ENCODE measurements around the gene LGALS9. TPM values are rescaled to one million over a fixed set of nuclear protein-coding genes. Genes with fewer than 3 reads are reported as not detected.

Gene LGALS9
- total and polyA plus RNA-seq, 9 donors, result 9.0 to 62.8 (median 23.3) TPM

- 63% methylated on average over 11 of the region's 11 CpGs for WGBS, 3 donors
- Histone ChIP-seq H3K27ac (no peak overlapping the region), H3K9me3 (no peaks in the 10 kb centered on the region), H3K4me1 (ENCODE audit: insufficient read depth) (peaks cover 4% of the 10 kb centered on the region), H3K27me3 (no peaks in the 10 kb centered on the region), H3K36me3 (no peaks in the 10 kb centered on the region), H3K4me3 (no peak overlapping the region)
- peak; percentile 78 to 92 (median 88) for DNase-seq
- intact Hi-C loops (cut with DNase I), result loop anchor here (1.0 to 10.0 kb wide), 8 partner anchors 51 to 365 kb away; partner anchors contain the start of gene KSR1 (in 3 of the 4)
- TF ChIP-seq, protein P1, sequence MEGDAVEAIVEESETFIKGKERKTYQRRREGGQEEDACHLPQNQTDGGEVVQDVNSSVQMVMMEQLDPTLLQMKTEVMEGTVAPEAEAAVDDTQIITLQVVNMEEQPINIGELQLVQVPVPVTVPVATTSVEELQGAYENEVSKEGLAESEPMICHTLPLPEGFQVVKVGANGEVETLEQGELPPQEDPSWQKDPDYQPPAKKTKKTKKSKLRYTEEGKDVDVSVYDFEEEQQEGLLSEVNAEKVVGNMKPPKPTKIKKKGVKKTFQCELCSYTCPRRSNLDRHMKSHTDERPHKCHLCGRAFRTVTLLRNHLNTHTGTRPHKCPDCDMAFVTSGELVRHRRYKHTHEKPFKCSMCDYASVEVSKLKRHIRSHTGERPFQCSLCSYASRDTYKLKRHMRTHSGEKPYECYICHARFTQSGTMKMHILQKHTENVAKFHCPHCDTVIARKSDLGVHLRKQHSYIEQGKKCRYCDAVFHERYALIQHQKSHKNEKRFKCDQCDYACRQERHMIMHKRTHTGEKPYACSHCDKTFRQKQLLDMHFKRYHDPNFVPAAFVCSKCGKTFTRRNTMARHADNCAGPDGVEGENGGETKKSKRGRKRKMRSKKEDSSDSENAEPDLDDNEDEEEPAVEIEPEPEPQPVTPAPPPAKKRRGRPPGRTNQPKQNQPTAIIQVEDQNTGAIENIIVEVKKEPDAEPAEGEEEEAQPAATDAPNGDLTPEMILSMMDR (IDR thresholded peaks at IDR 0.05), result peak; percentile 80 to 95 (median 92)
- TF ChIP-seq EP300 (IDR thresholded peaks at IDR 0.05), result no peak
Observed at GRCh38 chr17:27601069-27601974, 29.7 kb upstream of the LGALS9 start.

DNA sequence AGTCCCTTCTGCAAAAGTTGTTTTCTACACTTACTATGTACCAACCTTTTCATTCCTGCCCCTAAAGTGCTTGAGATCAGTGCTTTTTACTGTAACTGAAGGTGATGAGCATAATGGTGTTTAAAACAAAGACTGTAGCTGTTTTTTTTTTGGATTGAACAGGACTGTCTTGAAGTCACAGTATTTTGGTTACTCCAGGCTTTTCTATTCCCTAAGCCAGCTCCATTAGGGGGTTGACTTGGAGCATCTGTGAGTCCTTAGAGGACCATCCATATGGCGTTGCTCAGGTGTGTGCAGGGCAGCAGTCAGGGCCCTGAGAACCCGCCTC is 29.0 kb upstream of the LGALS9 start:
- DNase-seq, result no peak
- no peaks in the 10 kb centered on the region for H3K36me3 ChIP-seq
- no peaks in the 10 kb centered on the region for H3K9me3 ChIP-seq
- H3K27ac ChIP-seq, result no peak overlapping the region
- intact Hi-C loops (cut with DNase I), result loop anchor here (1.0 to 10.0 kb wide), 9 partner anchors 49 to 365 kb away; partner anchors contain the start of gene KSR1 (in 3 of the 4)
- no peak overlapping the region for H3K4me3 ChIP-seq
- peaks cover 4% of the 10 kb centered on the region for H3K4me1 ChIP-seq (ENCODE audit: insufficient read depth)
- no peaks in the 10 kb centered on the region for H3K27me3 ChIP-seq
- TF ChIP-seq EP300 (IDR thresholded peaks at IDR 0.05), result no peak
- no peak for TF ChIP-seq POLR2A (IDR thresholded peaks at IDR 0.05)
- TF ChIP-seq, protein P1 (IDR thresholded peaks at IDR 0.05), result no peak
- WGBS, 3 donors, result 66 to 86% (median 80%) methylated on average over 2 of the region's 2 CpGs

DNA sequence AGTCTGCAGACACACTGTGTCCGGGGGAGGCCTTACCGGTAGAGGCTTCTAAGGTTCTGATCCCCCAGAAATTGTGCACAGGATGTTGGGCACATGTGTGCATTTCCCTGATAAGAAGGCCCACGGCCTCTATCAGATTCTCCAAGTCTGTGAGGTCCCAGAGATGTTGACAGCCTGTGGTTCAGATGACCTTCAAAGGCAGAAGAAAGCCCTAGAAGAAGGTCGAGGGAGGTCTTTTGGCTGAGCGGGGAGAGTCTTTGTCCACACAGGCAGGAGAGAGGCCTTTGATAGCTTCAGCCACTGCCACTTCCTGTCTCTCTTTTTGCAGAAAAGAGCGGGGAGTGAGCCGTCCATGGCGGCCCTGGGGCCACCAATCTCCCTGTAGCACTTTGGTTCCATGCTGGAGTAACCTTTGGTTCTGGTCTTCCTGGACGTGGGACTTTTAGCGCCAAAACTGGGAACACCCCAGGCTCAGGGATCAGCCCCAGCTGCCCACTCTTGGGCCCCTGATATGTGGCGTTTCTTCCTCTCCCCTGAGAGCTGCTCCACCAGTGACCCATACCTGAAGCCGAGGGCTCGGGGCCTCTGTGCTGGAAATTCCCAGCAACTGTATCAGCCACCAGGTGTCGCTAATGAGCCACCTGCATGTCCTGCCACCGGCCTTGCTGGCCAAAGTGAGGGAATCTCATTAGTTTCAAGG is 28.1 kb upstream of the LGALS9 start:
- Histone ChIP-seq H3K9me3 (no peaks in the 10 kb centered on the region), H3K36me3 (no peaks in the 10 kb centered on the region), H3K27me3 (no peaks in the 10 kb centered on the region), H3K27ac (no peak overlapping the region), H3K4me3 (no peak overlapping the region), H3K4me1 (ENCODE audit: insufficient read depth) (peaks cover 4% of the 10 kb centered on the region)
- WGBS, 3 donors, result 46 to 50% (median 48%) methylated on average over 15 of the region's 15 CpGs
- intact Hi-C loops (cut with DNase I), result loop anchor here (2.0 to 10.0 kb wide), 6 partner anchors 48 to 366 kb away; partner anchors contain the start of gene KSR1 (in 3 of the 4)
- TF ChIP-seq, protein P1 (IDR thresholded peaks at IDR 0.05), result peak; percentile 75 to 91 (median 88)
- TF ChIP-seq POLR2A (IDR thresholded peaks at IDR 0.05), result no peak
- DNase-seq, result peak; percentile 59 to 81 (median 79)

DNA sequence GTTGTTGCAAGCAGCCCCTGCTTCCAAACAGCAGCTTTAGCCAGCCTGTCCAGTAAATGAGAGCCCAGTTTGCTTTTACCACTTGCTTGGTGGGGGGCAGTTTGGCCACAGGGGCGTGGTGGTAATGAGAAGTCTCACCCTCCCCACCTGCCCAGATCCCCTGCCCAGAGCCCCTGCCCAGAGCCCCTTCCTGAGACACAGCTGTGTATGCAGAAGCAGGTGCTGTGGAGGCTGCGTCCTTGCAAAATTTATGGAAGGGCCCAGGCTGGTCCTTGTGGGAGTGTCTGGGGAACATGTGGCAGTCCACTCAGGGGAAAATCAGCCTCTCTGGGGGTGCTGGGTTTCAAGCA is 27.6 kb upstream of the LGALS9 start:
- TF ChIP-seq EP300 (IDR thresholded peaks at IDR 0.05), result no peak
- no peak for TF ChIP-seq POLR2A (IDR thresholded peaks at IDR 0.05)

More for the DNA sequence above, 27.6 kb upstream of the LGALS9 start:
- no peaks in the 10 kb centered on the region for H3K9me3 ChIP-seq
- no peaks in the 10 kb centered on the region for H3K27me3 ChIP-seq
- intact Hi-C loops (cut with DNase I), result loop anchor here (2.0 to 10.0 kb wide), 6 partner anchors 47 to 366 kb away; partner anchors contain the start of gene KSR1 (in 3 of the 4)
- WGBS, 3 donors, result 84 to 91% (median 88%) methylated on average over 2 of the region's 2 CpGs
- H3K36me3 ChIP-seq, result no peaks in the 10 kb centered on the region
- peaks cover 4% of the 10 kb centered on the region for H3K4me1 ChIP-seq (ENCODE audit: insufficient read depth)
- H3K27ac ChIP-seq, result no peak overlapping the region
- H3K4me3 ChIP-seq, result no peak overlapping the region
- DNase-seq, result no peak
